Erythroblast (primary cell): ENCODE measurements around the gene SMARCAL1.

Experiments used
- GATA1 ChIP-seq: IDR thresholded peaks from 2 replicates; pipeline ENCODE4 v1.6.1; 2011; ENCODE audit warnings: low read depth, mild to moderate bottlenecking, control low read depth, low read length, moderate library complexity
- POLR2A ChIP-seq: IDR thresholded peaks from 2 replicates; pipeline ENCODE4 v1.6.1; 2011; ENCODE audit warnings: mild to moderate bottlenecking, low read length

- no peak for TF ChIP-seq POLR2A
- no peak for TF ChIP-seq GATA1
Measured at GRCh38 chr2:216404010-216404618, 8.2 kb upstream of the SMARCAL1 start.
